SU-DHL-6 (cell line): ENCODE results near the gene HSPA12B.

Experiments used
- H2AFZ ChIP-seq: fragments of 200-600 bp; sonication (generic); 2 replicates; pipeline ENCODE4 v1.6.1; 2014; ENCODE audit warnings: low read depth, mild to moderate bottlenecking, moderate library complexity, mixed read lengths, antibody characterized with exemption, low read length; ENCODE audit not compliant: severe bottlenecking
- H3F3A ChIP-seq: fragments of 200-600 bp; shearing (Covaris generic); 2 replicates; pipeline ENCODE4 v1.6.0; 2016; ENCODE audit warnings: antibody characterized with exemption, mild to moderate bottlenecking; ENCODE audit not compliant: insufficient read depth
- H3K27ac ChIP-seq: fragments of 200-600 bp; sonication (generic); 2 replicates; pipeline ENCODE4 v1.5.1; 2016; ENCODE audit warnings: low read depth, mild to moderate bottlenecking, low read length, moderate library complexity, mixed read lengths
- H3K27me3 ChIP-seq: fragments of 200-600 bp; sonication (generic), shearing (Covaris generic); 2 replicates; pipeline ENCODE4 v1.6.0; 2014; ENCODE audit warnings: mild to moderate bottlenecking, low read length
- H3K36me3 ChIP-seq: fragments of 200-600 bp; sonication (generic); 2 replicates; pipeline ENCODE4 v1.6.1; 2014; ENCODE audit warnings: mild to moderate bottlenecking, low read length, mixed read lengths
- H3K4me2 ChIP-seq: fragments of 300-600, 200-600 bp; shearing (Covaris generic), sonication (generic); 2 replicates; pipeline ENCODE4 v1.6.0; 2014; ENCODE audit warnings: low read length, low read depth, mild to moderate bottlenecking; ENCODE audit not compliant: poor library complexity, severe bottlenecking
- H3K4me3 ChIP-seq: fragments of 200-600 bp; sonication (generic); 2 replicates; pipeline ENCODE4 v1.5.1; 2014; ENCODE audit warnings: antibody characterized with exemption, low read length, mild to moderate bottlenecking, mixed read lengths; ENCODE audit not compliant: insufficient read depth, poor library complexity, severe bottlenecking
- H3K79me2 ChIP-seq: fragments of 200-600 bp; sonication (generic); 2 replicates; pipeline ENCODE4 v1.6.1; 2014; ENCODE audit warnings: mild to moderate bottlenecking, low read length, moderate library complexity; ENCODE audit not compliant: insufficient read depth
- H3K9ac ChIP-seq: fragments of 200-600 bp; sonication (generic); 2 replicates; pipeline ENCODE4 v1.7.0; 2014; ENCODE audit warnings: mild to moderate bottlenecking, low read length
- H3K9me2 ChIP-seq: fragments of 200-600 bp; sonication (generic); replicated peaks from 2 replicates; pipeline ENCODE4 v1.6.1; 2014; ENCODE audit warnings: low read length; ENCODE audit not compliant: insufficient read depth
- H3K9me3 ChIP-seq: fragments of 200-600 bp; sonication (generic); 2 replicates; pipeline ENCODE4 v1.6.1; 2014; ENCODE audit warnings: low read length, mixed read lengths; ENCODE audit not compliant: insufficient read depth
- H4K20me1 ChIP-seq: fragments of 200-600 bp; sonication (generic); 2 replicates; pipeline ENCODE4 v1.6.1; 2014; ENCODE audit warnings: low read depth, mild to moderate bottlenecking, antibody characterized with exemption, low read length, moderate library complexity, mixed read lengths
- CTCF ChIP-seq: fragments of 200-600 bp; sonication (generic); IDR thresholded peaks from one replicate; pipeline ENCODE4 v1.5.1; 2017; ENCODE audit warnings: antibody characterized with exemption, mild to moderate bottlenecking, low read length, moderate library complexity; ENCODE audit not compliant: insufficient read depth, poor library complexity, severe bottlenecking
- EZH2phosphoT487 ChIP-seq: fragments of 200-600 bp; sonication (generic), shearing (Covaris generic); conservative IDR thresholded peaks from 2 replicates; pipeline ENCODE4 v1.6.1; 2018; ENCODE audit warnings: mild to moderate bottlenecking, antibody characterized with exemption, low read length, moderate library complexity, mixed read lengths

HSPA12B gene

GRCh38 chr20:3744037-3744436 is 11.6 kb downstream of the HSPA12B start:
- Histone ChIP-seq H3K79me2 (no peaks in the 10 kb centered on the region), H3K27me3 (no peaks in the 10 kb centered on the region), H3K27ac (no peak overlapping the region), H3K4me3 (no peak overlapping the region), H2AFZ (no peak overlapping the region), H3F3A (no peaks in the 10 kb centered on the region), H3K9ac (no peak overlapping the region), H3K9me2 (no peaks in the 10 kb centered on the region), H3K4me2 (no peak overlapping the region), H3K36me3 (no peaks in the 10 kb centered on the region), H4K20me1 (no peaks in the 10 kb centered on the region), H3K9me3 (no peaks in the 10 kb centered on the region)
- TF ChIP-seq CTCF (no peak), EZH2phosphoT487 (no peak)

- H3K9me2 ChIP-seq, result no peaks in the 10 kb centered on the region
- no peaks in the 10 kb centered on the region for H3K9me3 ChIP-seq
- no peaks in the 10 kb centered on the region for H3K27me3 ChIP-seq
- H2AFZ ChIP-seq, result no peak overlapping the region
- H3K27ac ChIP-seq, result no peak overlapping the region
- H3K4me2 ChIP-seq, result no peak overlapping the region
- no peaks in the 10 kb centered on the region for H3K36me3 ChIP-seq
- H3K9ac ChIP-seq, result no peak overlapping the region
- no peaks in the 10 kb centered on the region for H3K79me2 ChIP-seq
- TF ChIP-seq EZH2phosphoT487, result no peak
- TF ChIP-seq CTCF, result no peak
- H3K4me3 ChIP-seq, result no peak overlapping the region
- no peaks in the 10 kb centered on the region for H4K20me1 ChIP-seq
- no peaks in the 10 kb centered on the region for H3F3A ChIP-seq
These were observed 12.6 kb downstream of the HSPA12B start for GRCh38 chr20:3744806-3745685.

GRCh38 chr20:3745686-3746173 is 13.2 kb downstream of the HSPA12B start:
- Histone ChIP-seq H3K27ac (no peak overlapping the region), H3K9me2 (no peaks in the 10 kb centered on the region), H3K9ac (no peak overlapping the region), H2AFZ (no peak overlapping the region), H3K27me3 (no peaks in the 10 kb centered on the region), H3K79me2 (no peaks in the 10 kb centered on the region), H3K4me3 (no peak overlapping the region), H3F3A (no peaks in the 10 kb centered on the region), H4K20me1 (no peaks in the 10 kb centered on the region), H3K36me3 (no peaks in the 10 kb centered on the region), H3K4me2 (no peak overlapping the region), H3K9me3 (no peaks in the 10 kb centered on the region)
- TF ChIP-seq CTCF (no peak), EZH2phosphoT487 (no peak)
